SK-N-SH (cell line): ENCODE data around the gene BRD4. TPM values are rescaled to one million over a fixed set of nuclear protein-coding genes. Genes with fewer than 3 reads are reported as not detected.

Experiments used
- CTCF ChIA-PET: fragments of 300-600, 350-600 bp; formaldehyde crosslinking; extraction: SDS; loops from one replicate; lab custom pipeline; 2021; lab: Yijun Ruan, JAX
- POLR2A ChIA-PET: fragments of 350-600 bp; sonication (Branson Sonifier 250); formaldehyde crosslinking; extraction: SDS; loops from one replicate; lab custom pipeline; 2020; ENCODE audit warnings: antibody characterized with exemption, inconsistent platforms; lab: Yijun Ruan, JAX
- DNase-seq: peaks from one replicate; pipeline ENCODE4 v3.0.0; 2012
- H2AFZ ChIP-seq: fragments of 200-600 bp; sonication (generic); 2 replicates; pipeline ENCODE4 v1.8.1; 2016; ENCODE audit warnings: antibody characterized with exemption, mild to moderate bottlenecking, low read depth
- H3F3A ChIP-seq: fragments of 200-600 bp; sonication (generic); replicated peaks from 2 replicates; pipeline ENCODE3; 2016; ENCODE audit warnings: antibody characterized with exemption, mild to moderate bottlenecking; ENCODE audit not compliant: insufficient read depth
- H3K27ac ChIP-seq, 2 experiments: fragments of 200-500 bp in 1 of 2; fragments of 200-600 bp in 1 of 2; sonication (Bioruptor generic) in 1 of 2; sonication (generic), shearing (Covaris generic) in 1 of 2; 2 replicates each; pipeline versions ENCODE4 v1.5.1 to v1.6.1; 2014 to 2016; ENCODE audit warnings: low read depth in 2 of 2, inconsistent platforms in 1 of 2, low read length in 1 of 2, mild to moderate bottlenecking in 1 of 2, mixed read lengths in 1 of 2
- H3K27me3 ChIP-seq: fragments of 200-600 bp; sonication (generic), shearing (Covaris generic); 2 replicates; pipeline ENCODE4 v1.6.1; 2016; ENCODE audit warnings: mixed run types; ENCODE audit not compliant: insufficient read depth
- H3K36me3 ChIP-seq, 2 experiments: fragments of 200-500 bp in 1 of 2; fragments of 200-600 bp in 1 of 2; sonication (Bioruptor generic) in 1 of 2; sonication (generic) in 1 of 2; replicated peaks in 1 of 2; 2 replicates each; pipeline versions ENCODE3 to v1.5.1; 2014 to 2016; ENCODE audit warnings: low read length in 1 of 2, mild to moderate bottlenecking in 1 of 2; ENCODE audit not compliant: insufficient read depth in 2 of 2, control insufficient read depth in 1 of 2
- H3K4me1 ChIP-seq, 2 experiments: fragments of 200-500 bp in 1 of 2; fragments of 200-600 bp in 1 of 2; sonication (Bioruptor generic) in 1 of 2; sonication (generic), shearing (Covaris generic) in 1 of 2; 2 replicates each; pipeline versions ENCODE4 v1.5.1 to v1.6.1; 2014 to 2016; ENCODE audit warnings: low read depth in 1 of 2, low read length in 1 of 2, mixed run types in 1 of 2; ENCODE audit not compliant: insufficient read depth in 2 of 2, control insufficient read depth in 1 of 2
- H3K4me2 ChIP-seq: fragments of 200-600 bp; sonication (generic), shearing (Covaris generic); 2 replicates; pipeline ENCODE4 v1.6.1; 2017; ENCODE audit warnings: mixed run types
- H3K4me3 ChIP-seq, 2 experiments: fragments of 200-500 bp in 1 of 2; fragments of 200-600 bp in 1 of 2; sonication (Bioruptor generic) in 1 of 2; sonication (generic), shearing (Covaris generic) in 1 of 2; 2 replicates each; pipeline versions ENCODE4 v1.5.1 to v1.8.1; 2014 to 2016; ENCODE audit warnings: low read depth in 2 of 2, inconsistent platforms in 1 of 2, low read length in 1 of 2, mild to moderate bottlenecking in 1 of 2, mixed read lengths in 1 of 2, moderate library complexity in 1 of 2
- H3K79me2 ChIP-seq: fragments of 200-600 bp; sonication (generic); 2 replicates; pipeline ENCODE4 v1.8.1; 2017; ENCODE audit warnings: mild to moderate bottlenecking; ENCODE audit not compliant: insufficient read depth
- H3K9ac ChIP-seq: fragments of 200-600 bp; sonication (generic); 2 replicates; pipeline ENCODE4 v1.6.1; 2017; ENCODE audit warnings: mixed run types
- H3K9me2 ChIP-seq: fragments of 200-600 bp; sonication (generic); 2 replicates; pipeline ENCODE4 v1.6.1; 2017; ENCODE audit warnings: mixed run types
- H3K9me3 ChIP-seq: fragments of 200-600 bp; sonication (generic); 2 replicates; pipeline ENCODE4 v1.6.1; 2017; ENCODE audit warnings: mixed run types, mild to moderate bottlenecking, moderate library complexity
- H4K20me1 ChIP-seq: fragments of 200-600 bp; sonication (generic); 2 replicates; pipeline ENCODE4 v1.6.1; 2017; ENCODE audit warnings: mild to moderate bottlenecking, mixed run types; ENCODE audit not compliant: insufficient read depth
- CHD2 ChIP-seq: fragments of 150-350 bp; IDR thresholded peaks from 2 replicates; pipeline ENCODE4 v1.6.1; 2018; ENCODE audit warnings: low read length; ENCODE audit not compliant: partially characterized antibody
- EZH2phosphoT487 ChIP-seq: fragments of 200-600 bp; sonication (generic); IDR thresholded peaks from 2 replicates; pipeline ENCODE4 v1.6.1; 2017; ENCODE audit warnings: low read depth, mixed run types, mild to moderate bottlenecking, antibody characterized with exemption, moderate library complexity, borderline replicate concordance
- FOSL2 ChIP-seq: IDR thresholded peaks from 2 replicates; pipeline ENCODE4 v1.4.0; 2012; ENCODE audit warnings: low read depth, mild to moderate bottlenecking, moderate library complexity, borderline replicate concordance
- FOXJ3 ChIP-seq: sonication (generic); formaldehyde crosslinking; IDR thresholded peaks from 2 replicates; pipeline ENCODE4 v1.5.1; 2020; ENCODE audit warnings: mild to moderate bottlenecking, missing genetic modification reagents
- FOXM1 ChIP-seq: IDR thresholded peaks from 2 replicates; pipeline ENCODE4 v1.4.0; 2012; ENCODE audit warnings: low read depth, mild to moderate bottlenecking
- GABPA ChIP-seq: IDR thresholded peaks from 2 replicates; pipeline ENCODE4 v1.4.0; 2012; ENCODE audit warnings: low read depth, mild to moderate bottlenecking
- GATA2 ChIP-seq: sonication (generic); formaldehyde crosslinking; IDR thresholded peaks from 2 replicates; pipeline ENCODE4 v1.5.0; 2020; ENCODE audit warnings: mild to moderate bottlenecking, missing genetic modification reagents
- MEF2A ChIP-seq: IDR thresholded peaks from 2 replicates; pipeline ENCODE4 v1.4.0; 2012; ENCODE audit warnings: low read depth, borderline replicate concordance
- MXI1 ChIP-seq: IDR thresholded peaks from 2 replicates; pipeline ENCODE4 v1.6.1; 2012; ENCODE audit warnings: mild to moderate bottlenecking, low read depth, low read length, improper control_type of control experiment
- NFIC ChIP-seq: IDR thresholded peaks from 2 replicates; pipeline ENCODE4 v1.4.0; 2012; ENCODE audit warnings: borderline replicate concordance
- NRF1 ChIP-seq: IDR thresholded peaks from 2 replicates; pipeline ENCODE4 v1.6.1; 2012; ENCODE audit warnings: low read depth, mild to moderate bottlenecking, low read length
- POLR2AphosphoS5 ChIP-seq: IDR thresholded peaks from 2 replicates; pipeline ENCODE4 v1.6.1; 2012; ENCODE audit warnings: low read depth, low read length
- RAD21 ChIP-seq: IDR thresholded peaks from 2 replicates; pipeline ENCODE4 v1.6.1; 2012; ENCODE audit warnings: mild to moderate bottlenecking, low read length
- RFX5 ChIP-seq: IDR thresholded peaks from 2 replicates; pipeline ENCODE4 v1.6.1; 2012; ENCODE audit warnings: mild to moderate bottlenecking, improper control_type of control experiment, low read length
- RXRA ChIP-seq: IDR thresholded peaks from 2 replicates; pipeline ENCODE4 v1.4.0; 2012; ENCODE audit warnings: low read depth, mild to moderate bottlenecking, borderline replicate concordance
- TAF1 ChIP-seq: IDR thresholded peaks from 2 replicates; pipeline ENCODE4 v1.6.1; 2012; ENCODE audit warnings: low read depth, mild to moderate bottlenecking, low read length, moderate library complexity, borderline replicate concordance
- TCF12 ChIP-seq: IDR thresholded peaks from 2 replicates; pipeline ENCODE4 v1.4.0; 2012
- WGBS: methylation state at CpG from one replicate; pipeline ENCODE4 v1.1.6; 2017; ENCODE audit warnings: low lambda C conversion rate; 5-methylcytosine and 5-hydroxymethylcytosine counted together
- polyA plus RNA-seq, 3 experiments: library from polyadenylated mRNA; depleted of rRNA; stranded (reverse); fragments of >200 nt; gene quantifications; 2 replicates each; pipeline ENCODE4 v1.2.3, GENCODE V29; 2012
- TF ChIP-seq, protein P1 (sequence below): IDR thresholded peaks from 2 replicates; pipeline ENCODE4 v1.4.0; 2012; ENCODE audit warnings: low read depth
- TF ChIP-seq, protein P2 (sequence below): IDR thresholded peaks from 2 replicates; pipeline ENCODE4 v1.4.0; 2012; ENCODE audit warnings: low read depth, borderline replicate concordance
- TF ChIP-seq, protein P3 (sequence below): IDR thresholded peaks from 2 replicates; pipeline ENCODE4 v1.6.1; 2012; ENCODE audit warnings: mild to moderate bottlenecking, low read depth, low read length, moderate library complexity

The BRD4 gene
- polyA plus RNA-seq, 1 of the 3 experiments (the other 2 are of a cell fraction): 10.0 TPM

GRCh38 chr19:15227261-15227660, 105.1 kb downstream of the BRD4 start (continued):
- TF ChIP-seq RFX5: no peak
- TF ChIP-seq FOSL2: no peak
- TF ChIP-seq MXI1: no peak
- no peak for TF ChIP-seq NFIC
- no peak for TF ChIP-seq MEF2A

DNA sequence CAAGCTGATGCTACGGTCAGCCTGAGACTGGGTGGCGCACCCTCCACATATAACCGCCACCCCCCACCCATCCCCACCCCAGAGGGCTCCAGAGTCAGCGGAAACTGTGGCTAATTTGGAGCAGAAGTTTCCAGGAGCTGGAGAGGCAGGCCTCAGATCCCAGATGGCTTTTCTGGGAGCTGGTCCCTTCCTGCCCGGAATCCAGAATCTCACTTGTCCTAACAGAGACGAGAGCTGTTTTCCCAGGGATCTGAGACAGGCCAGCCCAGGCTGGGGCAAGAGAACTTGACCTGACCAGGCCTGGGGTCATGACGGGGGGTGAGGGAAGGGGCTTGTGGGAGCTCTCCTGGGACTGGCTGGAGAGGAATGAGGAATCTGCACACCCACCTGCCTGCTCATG, 106.6 kb downstream of the BRD4 start:
- peaks cover 5% of the 10 kb centered on the region for H3F3A ChIP-seq
- DNase-seq: peak; percentile 28
- CTCF ChIA-PET: no interaction called here
- H4K20me1 ChIP-seq: no peaks in the 10 kb centered on the region
- H3K9ac ChIP-seq: no peak overlapping the region
- no peaks in the 10 kb centered on the region for H3K9me3 ChIP-seq
- WGBS: 92% methylated on average over 5 of the region's 7 CpGs
- TF ChIP-seq, protein P1, sequence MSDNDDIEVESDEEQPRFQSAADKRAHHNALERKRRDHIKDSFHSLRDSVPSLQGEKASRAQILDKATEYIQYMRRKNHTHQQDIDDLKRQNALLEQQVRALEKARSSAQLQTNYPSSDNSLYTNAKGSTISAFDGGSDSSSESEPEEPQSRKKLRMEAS: no peak
- TF ChIP-seq TAF1 (no peak), EZH2phosphoT487 (no peak), NRF1 (no peak), TCF12 (no peak), CHD2 (no peak), GATA2 (no peak), FOXJ3 (CRISPR knock-in tag) (no peak), RAD21 (no peak), POLR2AphosphoS5 (no peak), RXRA (no peak), NFIC (no peak), GABPA (no peak), FOXM1 (no peak), MEF2A (no peak)
- TF ChIP-seq, protein P2, sequence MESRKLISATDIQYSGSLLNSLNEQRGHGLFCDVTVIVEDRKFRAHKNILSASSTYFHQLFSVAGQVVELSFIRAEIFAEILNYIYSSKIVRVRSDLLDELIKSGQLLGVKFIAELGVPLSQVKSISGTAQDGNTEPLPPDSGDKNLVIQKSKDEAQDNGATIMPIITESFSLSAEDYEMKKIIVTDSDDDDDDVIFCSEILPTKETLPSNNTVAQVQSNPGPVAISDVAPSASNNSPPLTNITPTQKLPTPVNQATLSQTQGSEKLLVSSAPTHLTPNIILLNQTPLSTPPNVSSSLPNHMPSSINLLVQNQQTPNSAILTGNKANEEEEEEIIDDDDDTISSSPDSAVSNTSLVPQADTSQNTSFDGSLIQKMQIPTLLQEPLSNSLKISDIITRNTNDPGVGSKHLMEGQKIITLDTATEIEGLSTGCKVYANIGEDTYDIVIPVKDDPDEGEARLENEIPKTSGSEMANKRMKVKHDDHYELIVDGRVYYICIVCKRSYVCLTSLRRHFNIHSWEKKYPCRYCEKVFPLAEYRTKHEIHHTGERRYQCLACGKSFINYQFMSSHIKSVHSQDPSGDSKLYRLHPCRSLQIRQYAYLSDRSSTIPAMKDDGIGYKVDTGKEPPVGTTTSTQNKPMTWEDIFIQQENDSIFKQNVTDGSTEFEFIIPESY: no peak
- TF ChIP-seq, protein P3, sequence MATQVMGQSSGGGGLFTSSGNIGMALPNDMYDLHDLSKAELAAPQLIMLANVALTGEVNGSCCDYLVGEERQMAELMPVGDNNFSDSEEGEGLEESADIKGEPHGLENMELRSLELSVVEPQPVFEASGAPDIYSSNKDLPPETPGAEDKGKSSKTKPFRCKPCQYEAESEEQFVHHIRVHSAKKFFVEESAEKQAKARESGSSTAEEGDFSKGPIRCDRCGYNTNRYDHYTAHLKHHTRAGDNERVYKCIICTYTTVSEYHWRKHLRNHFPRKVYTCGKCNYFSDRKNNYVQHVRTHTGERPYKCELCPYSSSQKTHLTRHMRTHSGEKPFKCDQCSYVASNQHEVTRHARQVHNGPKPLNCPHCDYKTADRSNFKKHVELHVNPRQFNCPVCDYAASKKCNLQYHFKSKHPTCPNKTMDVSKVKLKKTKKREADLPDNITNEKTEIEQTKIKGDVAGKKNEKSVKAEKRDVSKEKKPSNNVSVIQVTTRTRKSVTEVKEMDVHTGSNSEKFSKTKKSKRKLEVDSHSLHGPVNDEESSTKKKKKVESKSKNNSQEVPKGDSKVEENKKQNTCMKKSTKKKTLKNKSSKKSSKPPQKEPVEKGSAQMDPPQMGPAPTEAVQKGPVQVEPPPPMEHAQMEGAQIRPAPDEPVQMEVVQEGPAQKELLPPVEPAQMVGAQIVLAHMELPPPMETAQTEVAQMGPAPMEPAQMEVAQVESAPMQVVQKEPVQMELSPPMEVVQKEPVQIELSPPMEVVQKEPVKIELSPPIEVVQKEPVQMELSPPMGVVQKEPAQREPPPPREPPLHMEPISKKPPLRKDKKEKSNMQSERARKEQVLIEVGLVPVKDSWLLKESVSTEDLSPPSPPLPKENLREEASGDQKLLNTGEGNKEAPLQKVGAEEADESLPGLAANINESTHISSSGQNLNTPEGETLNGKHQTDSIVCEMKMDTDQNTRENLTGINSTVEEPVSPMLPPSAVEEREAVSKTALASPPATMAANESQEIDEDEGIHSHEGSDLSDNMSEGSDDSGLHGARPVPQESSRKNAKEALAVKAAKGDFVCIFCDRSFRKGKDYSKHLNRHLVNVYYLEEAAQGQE: no peak
- H3K36me3 ChIP-seq: no peaks in the 10 kb centered on the region
- no peak overlapping the region for H2AFZ ChIP-seq
- no peaks in the 10 kb centered on the region for H3K9me2 ChIP-seq
- no peak overlapping the region for H3K4me2 ChIP-seq
- POLR2A ChIA-PET: no interaction called here
- no peaks in the 10 kb centered on the region for H3K27me3 ChIP-seq
- peaks cover 5 to 9% of the 10 kb centered on the region in 2 experiments; a peak in 3 of 4 replicates for H3K4me1 ChIP-seq
- H3K27ac ChIP-seq: no peak overlapping the region
- no peak overlapping the region for H3K4me3 ChIP-seq
- no peaks in the 10 kb centered on the region for H3K79me2 ChIP-seq
